IMR-90 (cell line): Measurements from ENCODE around the gene HVCN1. TPM values are rescaled to one million over a fixed set of nuclear protein-coding genes. Genes with fewer than 3 reads are reported as not detected.

Experiments used
- ATAC-seq: fragments of 200-7000 bp; cut with Tn5 transposase; 2 replicates; pipeline ENCODE4 v1.9.1; 2020; ENCODE audit warnings: low read depth, mild to moderate bottlenecking, moderate library complexity
- BruUV-seq: library from RNA; stranded (reverse); fragments of 400-500 nt; replicated peaks from 2 replicates; lab custom pipeline; 2021; lab: Mats Ljungman, UMichigan
- CTCF ChIA-PET: fragments of 300-600 bp; formaldehyde crosslinking; extraction: SDS; loops from one replicate; lab custom pipeline; 2021; ENCODE audit warnings: antibody characterized with exemption; lab: Yijun Ruan, JAX
- POLR2A ChIA-PET: fragments of 300-600 bp; sonication (Branson Sonifier 250); formaldehyde crosslinking; loops from one replicate; lab custom pipeline; 2022; ENCODE audit warnings: antibody characterized with exemption; ENCODE audit not compliant: unreplicated experiment; lab: Charles Lee
- DNase-seq: peaks from one replicate; pipeline ENCODE4 v3.0.0; 2013
- H2AFZ ChIP-seq: replicated peaks from 2 replicates; pipeline ENCODE3; 2013; ENCODE audit warnings: low read length, mild to moderate bottlenecking; ENCODE audit not compliant: poor library complexity
- H2AK5ac ChIP-seq: 2 replicates; pipeline ENCODE4 v1.6.1; 2013; ENCODE audit warnings: low read depth, low read length, inconsistent platforms
- H2AK9ac ChIP-seq: replicated peaks from 2 replicates; pipeline ENCODE3; 2013; ENCODE audit warnings: mild to moderate bottlenecking, low read depth, low read length, moderate library complexity; ENCODE audit not compliant: poor library complexity
- H2BK120ac ChIP-seq: 2 replicates; pipeline ENCODE4 v1.6.1; 2013; ENCODE audit warnings: low read depth, low read length, inconsistent platforms
- H2BK15ac ChIP-seq: 3 replicates; pipeline ENCODE4 v1.6.1; 2013; ENCODE audit warnings: low read depth, low read length, inconsistent platforms
- H2BK20ac ChIP-seq: 2 replicates; pipeline ENCODE4 v1.6.1; 2013; ENCODE audit warnings: low read depth, mild to moderate bottlenecking, inconsistent platforms, low read length, moderate library complexity
- H2BK5ac ChIP-seq: 2 replicates; pipeline ENCODE4 v1.6.1; 2013; ENCODE audit warnings: mild to moderate bottlenecking, low read depth, low read length, inconsistent platforms; ENCODE audit not compliant: poor library complexity, severe bottlenecking
- H3K14ac ChIP-seq: replicated peaks from 2 replicates; pipeline ENCODE4 v1.6.1; 2013; ENCODE audit warnings: low read depth, low read length, inconsistent platforms
- H3K18ac ChIP-seq: 2 replicates; pipeline ENCODE4 v1.6.1; 2013; ENCODE audit warnings: low read depth, low read length, control low read depth
- H3K23ac ChIP-seq: 2 replicates; pipeline ENCODE4 v1.6.1; 2013; ENCODE audit warnings: low read depth, low read length, inconsistent platforms
- H3K27ac ChIP-seq: 2 replicates; pipeline ENCODE4 v1.5.1; 2013; ENCODE audit warnings: mild to moderate bottlenecking, control low read depth, low read length; ENCODE audit not compliant: insufficient read depth
- H3K27me3 ChIP-seq: 2 replicates; pipeline ENCODE4 v1.6.1; 2013; ENCODE audit warnings: low read length; ENCODE audit not compliant: control insufficient read depth, insufficient read depth
- H3K36me3 ChIP-seq: 2 replicates; pipeline ENCODE4 v1.6.1; 2013; ENCODE audit warnings: low read length, mixed read lengths; ENCODE audit not compliant: control insufficient read depth, insufficient read depth
- H3K4ac ChIP-seq: 2 replicates; pipeline ENCODE4 v1.6.1; 2013; ENCODE audit warnings: low read depth, low read length, inconsistent platforms
- H3K4me1 ChIP-seq: 2 replicates; pipeline ENCODE4 v1.6.1; 2013; ENCODE audit warnings: low read length, mixed read lengths; ENCODE audit not compliant: control insufficient read depth, insufficient read depth
- H3K4me2 ChIP-seq: 2 replicates; pipeline ENCODE4 v1.6.1; 2013; ENCODE audit warnings: low read depth, mild to moderate bottlenecking, control low read depth, low read length, moderate library complexity
- H3K4me3 ChIP-seq: 2 replicates; pipeline ENCODE4 v1.5.1; 2013; ENCODE audit warnings: low read depth, mild to moderate bottlenecking, control low read depth, low read length, moderate library complexity; ENCODE audit not compliant: insufficient read depth
- H3K56ac ChIP-seq: 2 replicates; pipeline ENCODE4 v1.6.1; 2013; ENCODE audit warnings: low read length, inconsistent platforms; ENCODE audit not compliant: insufficient read depth; ENCODE audit errors: extremely low read depth
- H3K79me1 ChIP-seq, 2 experiments: 2 replicates each; pipeline ENCODE4 v1.6.1; 2013; ENCODE audit warnings: low read length in 2 of 2, inconsistent platforms in 1 of 2, low read depth in 1 of 2
- H3K9ac ChIP-seq: 2 replicates; pipeline ENCODE4 v1.6.1; 2013; ENCODE audit warnings: low read depth, low read length, control low read depth
- H3K9me1 ChIP-seq: 2 replicates; pipeline ENCODE4 v1.6.1; 2013; ENCODE audit warnings: low read length, inconsistent platforms; ENCODE audit not compliant: insufficient read depth
- H3K9me3 ChIP-seq: 2 replicates; pipeline ENCODE4 v1.6.1; 2013; ENCODE audit warnings: low read length; ENCODE audit not compliant: control insufficient read depth, insufficient read depth
- H4K20me1 ChIP-seq: 2 replicates; pipeline ENCODE4 v1.6.1; 2013; ENCODE audit warnings: low read length, inconsistent platforms; ENCODE audit not compliant: insufficient read depth
- H4K5ac ChIP-seq: 2 replicates; pipeline ENCODE4 v1.6.1; 2013; ENCODE audit warnings: mild to moderate bottlenecking, low read depth, low read length, control low read depth
- H4K8ac ChIP-seq, 2 experiments: 2 replicates each; pipeline ENCODE4 v1.6.1; 2013; ENCODE audit warnings: low read depth in 2 of 2, low read length in 2 of 2, control low read depth in 1 of 2, inconsistent platforms in 1 of 2
- H4K91ac ChIP-seq: 2 replicates; pipeline ENCODE4 v1.6.1; 2013; ENCODE audit warnings: low read depth, low read length, inconsistent platforms; ENCODE audit not compliant: insufficient read depth
- WGBS, 2 experiments: methylation state at CpG; one replicate each; pipeline versions ENCODE4 v1.1.5 to v1.1.7; 2013; ENCODE audit warnings: missing lambda C conversion rate in 2 of 2; ENCODE audit not compliant: insufficient read length in 1 of 2; ENCODE audit errors: extremely low coverage in 2 of 2; 5-methylcytosine and 5-hydroxymethylcytosine counted together
- dilution Hi-C: fragments of 300-500 bp; cut with HindIII; formaldehyde crosslinking; loops from one replicate; pipeline ENCODE4 v1.14.3; 2018; ENCODE audit warnings: low sequenced_read_pairs; ENCODE audit not compliant: unreplicated experiment
- in situ Hi-C: fragments of 300-500 bp; cut with MboI; formaldehyde crosslinking; loops from 3 replicates; pipeline ENCODE4 v1.14.3; 2019; ENCODE audit warnings: low sequenced_read_pairs, inconsistent platforms, mixed read lengths
- intact Hi-C: fragments of 100-400 bp; cut with micrococcal nuclease; formaldehyde crosslinking; loops from 2 replicates; pipeline ENCODE4 v1.10.0; 2022
- polyA plus RNA-seq, 3 experiments: library from polyadenylated mRNA; depleted of rRNA; stranded (reverse); fragments of >200 nt; gene quantifications; 2 replicates each; pipeline ENCODE4 v1.2.3, GENCODE V29; 2012; ENCODE audit warnings: low replicate concordance in 1 of 3
- total RNA-seq: library from RNA; depleted of rRNA; stranded (reverse); fragments of >200 nt; gene quantifications from 2 replicates; pipeline ENCODE4 v1.2.3, GENCODE V29; 2012
- TF ChIP-seq, protein P1 (sequence below): fragments of 150-350 bp; IDR thresholded peaks from 2 replicates; pipeline ENCODE4 v1.6.1; 2017; ENCODE audit warnings: mild to moderate bottlenecking, antibody characterized with exemption, low read length, low read depth

The HVCN1 gene
- total and polyA plus RNA-seq, 2 of the 4 experiments (the other 2 are of a cell fraction): 1.9 to 2.0 TPM

GRCh38 chr12:110677982-110678381 is 10.9 kb downstream of the HVCN1 start:
- in situ Hi-C loops: no loop called here
- no CpG with 5 or more reads among the region's 4 CpGs for WGBS, 2 experiments
- Histone ChIP-seq H3K4me3 (no peak overlapping the region), H3K56ac (no peak overlapping the region), H2BK20ac (no peak overlapping the region), H3K27me3 (no peaks in the 10 kb centered on the region; the same call in 1 of the 2 replicates), H3K9ac (no peak overlapping the region), H3K27ac (no peak overlapping the region), H2BK120ac (no peak overlapping the region), H3K9me3 (no peaks in the 10 kb centered on the region), H4K20me1 (no peaks in the 10 kb centered on the region), H3K4me1 (no peaks in the 10 kb centered on the region), H2AFZ (no peak overlapping the region), H4K8ac (no peak overlapping the region), H3K14ac (no peak overlapping the region), H2AK5ac (no peak overlapping the region), H2BK5ac (no peak overlapping the region), H2BK15ac (no peak overlapping the region), H3K4me2 (no peak overlapping the region), H3K4ac (no peak overlapping the region), H3K23ac (no peak overlapping the region), H3K18ac (no peak overlapping the region), H4K91ac (no peak overlapping the region), H4K5ac (no peak overlapping the region), H3K9me1 (no peaks in the 10 kb centered on the region), H3K36me3 (no peaks in the 10 kb centered on the region), H2AK9ac (no peak overlapping the region), H3K79me1 (no peaks in the 10 kb centered on the region)
- TF ChIP-seq, protein P1, sequence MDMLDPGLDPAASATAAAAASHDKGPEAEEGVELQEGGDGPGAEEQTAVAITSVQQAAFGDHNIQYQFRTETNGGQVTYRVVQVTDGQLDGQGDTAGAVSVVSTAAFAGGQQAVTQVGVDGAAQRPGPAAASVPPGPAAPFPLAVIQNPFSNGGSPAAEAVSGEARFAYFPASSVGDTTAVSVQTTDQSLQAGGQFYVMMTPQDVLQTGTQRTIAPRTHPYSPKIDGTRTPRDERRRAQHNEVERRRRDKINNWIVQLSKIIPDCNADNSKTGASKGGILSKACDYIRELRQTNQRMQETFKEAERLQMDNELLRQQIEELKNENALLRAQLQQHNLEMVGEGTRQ: no peak
- no peak for DNase-seq
- ChIA-PET CTCF (no interaction called here), POLR2A (no interaction called here)
- BruUV-seq: no TSS peak
- ATAC-seq: no peak
- dilution Hi-C loops: no loop called here
- intact Hi-C loops: no loop called here
